Right atrium auricular region (tissue), 2 donors: ENCODE measurements around the gene OSMR. TPM values are rescaled to one million over a fixed set of nuclear protein-coding genes. Genes with fewer than 3 reads are reported as not detected.

Experiments
- DNase-seq: peaks from one replicate; pipeline ENCODE4 v3.0.0-alpha.2; 2019; ENCODE audit warnings: low spot score
- H3K27ac ChIP-seq, 2 donors: fragments of 200-600 bp; sonication (generic); 1 replicate in 1 of 2; 2 replicates in 1 of 2; pipeline ENCODE4 v1.5.1; 2016 to 2019
- H3K27me3 ChIP-seq, 2 donors: fragments of 200-600 bp; sonication (generic); one replicate each; pipeline versions ENCODE4 v1.5.1 to v1.6.0; 2017 to 2019
- H3K36me3 ChIP-seq: fragments of 200-600 bp; sonication (generic); one replicate; pipeline ENCODE4 v1.5.1; 2016
- H3K4me1 ChIP-seq, 2 donors: fragments of 200-600 bp; sonication (generic); one replicate each; pipeline versions ENCODE4 v1.5.1 to v1.6.0; 2017 to 2019
- H3K4me3 ChIP-seq, 2 donors: fragments of 200-600 bp; sonication (generic); 1 replicate in 1 of 2; 2 replicates in 1 of 2; pipeline ENCODE4 v1.5.1; 2017 to 2019; ENCODE audit warnings: mild to moderate bottlenecking in 1 of 2, moderate library complexity in 1 of 2
- H3K9me3 ChIP-seq, 2 donors: fragments of 200-600 bp; sonication (generic); one replicate each; pipeline ENCODE4 v1.5.1; 2019
- CTCF ChIP-seq, 2 donors: fragments of 200-600 bp; sonication (generic); IDR thresholded peaks; one replicate each; pipeline ENCODE4 v1.5.1; 2019; ENCODE audit warnings: antibody characterized with exemption in 2 of 2
- total RNA-seq, 2 donors: library from RNA; depleted of rRNA; stranded (reverse); fragments of >200 nt; gene quantifications; one replicate each; pipeline ENCODE4 v1.1.0, GENCODE V29; 2016

Gene OSMR
- total RNA-seq, 2 donors from 2014 or later, result 13.8 to 28.6 TPM

GRCh38 chr5:38824821-38825220 is 21.0 kb upstream of the OSMR start:
- DNase-seq, result no peak
- TF ChIP-seq CTCF (IDR thresholded peaks at IDR 0.05), result no peak
- H3K36me3 ChIP-seq, result no peaks in the 10 kb centered on the region
- H3K27me3 ChIP-seq, result no peaks in the 10 kb centered on the region
- no peak overlapping the region for H3K27ac ChIP-seq
- H3K4me1 ChIP-seq, result no peaks in the 10 kb centered on the region
- no peaks in the 10 kb centered on the region for H3K9me3 ChIP-seq
- no peak overlapping the region for H3K4me3 ChIP-seq

GRCh38 chr5:38825494-38825893 is 20.3 kb upstream of the OSMR start:
- Histone ChIP-seq H3K36me3 (no peaks in the 10 kb centered on the region), H3K27ac (no peak overlapping the region), H3K27me3 (no peaks in the 10 kb centered on the region), H3K9me3 (no peaks in the 10 kb centered on the region), H3K4me3 (no peak overlapping the region), H3K4me1 (no peaks in the 10 kb centered on the region)
- TF ChIP-seq CTCF (IDR thresholded peaks at IDR 0.05), result no peak
- DNase-seq, result no peak

GRCh38 chr5:38827525-38827924 is 18.3 kb upstream of the OSMR start:
- H3K9me3 ChIP-seq, result no peaks in the 10 kb centered on the region
- H3K4me3 ChIP-seq, result no peak overlapping the region
- H3K4me1 ChIP-seq, result peaks cover 0 to 5% of the 10 kb centered on the region in 2 donors
- no peak overlapping the region for H3K27ac ChIP-seq
- no peaks in the 10 kb centered on the region for H3K27me3 ChIP-seq
- DNase-seq, result no peak
- no peaks in the 10 kb centered on the region for H3K36me3 ChIP-seq
- no peak for TF ChIP-seq CTCF (IDR thresholded peaks at IDR 0.05)

GRCh38 chr5:38830521-38831051 is 15.2 kb upstream of the OSMR start:
- H3K9me3 ChIP-seq, result no peaks in the 10 kb centered on the region
- no peaks in the 10 kb centered on the region for H3K36me3 ChIP-seq
- H3K27me3 ChIP-seq, result no peaks in the 10 kb centered on the region
- H3K4me3 ChIP-seq, result no peak overlapping the region
- TF ChIP-seq CTCF (IDR thresholded peaks at IDR 0.05), result no peak
- no peak for DNase-seq
- H3K27ac ChIP-seq, result no peak overlapping the region
- peaks cover 0 to 15% of the 10 kb centered on the region in 2 donors for H3K4me1 ChIP-seq

GRCh38 chr5:38831117-38831516 is 14.7 kb upstream of the OSMR start:
- Histone ChIP-seq H3K4me1 (peaks cover 0 to 19% of the 10 kb centered on the region in 2 donors), H3K36me3 (no peaks in the 10 kb centered on the region), H3K27ac (no peak overlapping the region), H3K27me3 (no peaks in the 10 kb centered on the region), H3K9me3 (no peaks in the 10 kb centered on the region), H3K4me3 (no peak overlapping the region)
- TF ChIP-seq CTCF (IDR thresholded peaks at IDR 0.05), result no peak
- no peak for DNase-seq

GRCh38 chr5:38831909-38832308 is 13.9 kb upstream of the OSMR start:
- no peaks in the 10 kb centered on the region for H3K9me3 ChIP-seq
- peaks cover 0 to 19% of the 10 kb centered on the region in 2 donors for H3K4me1 ChIP-seq
- no peak for DNase-seq
- no peaks in the 10 kb centered on the region for H3K27me3 ChIP-seq
- H3K4me3 ChIP-seq, result no peak overlapping the region
- no peaks in the 10 kb centered on the region for H3K36me3 ChIP-seq
- H3K27ac ChIP-seq, result no peak overlapping the region
- TF ChIP-seq CTCF (IDR thresholded peaks at IDR 0.05), result peak; percentile 61 to 99
